ENCODE data around the gene MCC.

DNA sequence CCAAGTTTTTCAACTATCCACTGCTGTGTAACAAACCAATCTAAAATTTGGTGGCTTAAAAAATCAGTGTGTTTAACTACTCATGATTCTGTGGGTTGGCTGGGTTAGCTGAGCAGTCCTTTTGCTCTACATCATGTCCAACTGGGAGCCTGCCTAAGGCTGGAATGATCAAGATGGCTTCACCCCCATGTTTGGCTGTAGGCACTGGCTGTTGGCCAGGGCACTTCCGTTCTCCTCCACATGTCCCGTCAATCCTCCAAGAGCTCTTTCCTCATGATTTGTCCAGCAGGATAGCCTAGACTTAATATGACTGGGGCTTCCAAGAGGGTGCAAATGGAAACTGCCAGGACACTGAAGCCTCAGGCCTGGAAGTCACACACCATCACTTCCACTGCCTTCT is 36.5 kb downstream of the MCC start:
- no peak for TF ChIP-seq POLR2AphosphoS5 (IDR thresholded peaks at IDR 0.05; ENCODE audit: low read depth, low read length)
- TF ChIP-seq POLR2A (IDR thresholded peaks at IDR 0.05; ENCODE audit: low read depth, low read length), result no peak
- no peak for TF ChIP-seq TAF1 (IDR thresholded peaks at IDR 0.05; ENCODE audit: low read depth, low read length)

Data from GM12891 (cell line).